HG03108 (cell line): Measurements from ENCODE around the gene CKAP4.

Experiments
- ATAC-seq: cut with Tn5 transposase; IDR thresholded peaks from one replicate; pipeline ENCODE4 v1.9.1; 2021; ENCODE audit warnings: moderate library complexity; ENCODE audit not compliant: unreplicated experiment

Gene CKAP4

GRCh38 chr12:106274575-106275121, 26.8 kb upstream of the CKAP4 start:
- ATAC-seq, result no peak

GRCh38 chr12:106274012-106274411, 26.2 kb upstream of the CKAP4 start:
- ATAC-seq, result no peak

GRCh38 chr12:106273491-106273890, 25.7 kb upstream of the CKAP4 start:
- ATAC-seq, result no peak

GRCh38 chr12:106271575-106272505, 24.0 kb upstream of the CKAP4 start:
- no peak for ATAC-seq

- ATAC-seq, result no peak
Measured at GRCh38 chr12:106269150-106269771, 21.4 kb upstream of the CKAP4 start.

GRCh38 chr12:106267535-106267934, 19.7 kb upstream of the CKAP4 start:
- ATAC-seq, result no peak

- ATAC-seq, result no peak
Measured at GRCh38 chr12:106265116-106265515, 17.3 kb upstream of the CKAP4 start.

- no peak for ATAC-seq
Measured at GRCh38 chr12:106258935-106259334, 11.1 kb upstream of the CKAP4 start.

- ATAC-seq, result no peak
Measured at GRCh38 chr12:106258226-106258625, 10.4 kb upstream of the CKAP4 start.

- no peak for ATAC-seq
Measured at GRCh38 chr12:106256524-106256923, 8.7 kb upstream of the CKAP4 start.

GRCh38 chr12:106255952-106256351, 8.1 kb upstream of the CKAP4 start:
- ATAC-seq, result no peak

GRCh38 chr12:106255493-106255892, 7.7 kb upstream of the CKAP4 start:
- ATAC-seq, result no peak

- ATAC-seq, result no peak
Measured at GRCh38 chr12:106254724-106255123, 6.9 kb upstream of the CKAP4 start.

GRCh38 chr12:106251631-106252455, 4.0 kb upstream of the CKAP4 start:
- no peak for ATAC-seq

GRCh38 chr12:106249411-106250135, 1.8 kb upstream of the CKAP4 start:
- peak; percentile 67 for ATAC-seq

GRCh38 chr12:106248846-106249371, 1.1 kb upstream of the CKAP4 start:
- ATAC-seq, result no peak

- peak; percentile 12 for ATAC-seq
Measured at GRCh38 chr12:106248312-106248845, 559 bp upstream of the CKAP4 start.

GRCh38 chr12:106246891-106247673, 738 bp downstream of the CKAP4 start:
- peak; percentile 19 for ATAC-seq

GRCh38 chr12:106245767-106246166, 2.1 kb downstream of the CKAP4 start:
- ATAC-seq, result no peak
